ENCODE data around the gene WBP11.

DNA sequence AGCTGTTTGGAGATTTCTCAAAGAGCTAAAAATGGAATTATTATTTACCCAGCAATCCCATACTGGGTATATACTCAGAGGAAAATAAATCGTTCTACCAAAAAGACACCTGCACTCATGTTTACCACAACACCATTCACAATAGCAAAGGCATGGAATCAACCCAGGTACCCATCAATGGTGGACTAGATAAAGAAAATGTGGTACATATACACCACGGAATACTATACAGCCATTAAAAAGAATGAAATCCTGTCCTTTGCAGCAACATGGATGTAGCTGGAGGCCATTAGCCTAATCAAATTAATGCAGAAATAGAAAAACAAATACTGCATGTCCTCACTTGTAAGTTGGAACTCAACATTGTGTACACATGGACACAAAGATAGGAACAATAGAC, 37.9 kb downstream of the WBP11 start:
- no peak for TF ChIP-seq CTCF (IDR thresholded peaks at IDR 0.05)
- TF ChIP-seq ZFX (IDR thresholded peaks at IDR 0.05; ENCODE audit: borderline replicate concordance) = no peak

Data from 22Rv1 (cell line).